ENCODE measurements around the gene NKX2-4.
"Not testable (repeated sequence)": the region's sequence is repeated elsewhere in the genome, so short reads cannot be mapped to it uniquely, and the experiment has no call there.

The NKX2-4 gene

GRCh38 chr20:21430020-21430419 is 32.7 kb upstream of the NKX2-4 start:
- no peak for DNase-seq (ENCODE audit: low spot score)
- TF ChIP-seq, protein P1, sequence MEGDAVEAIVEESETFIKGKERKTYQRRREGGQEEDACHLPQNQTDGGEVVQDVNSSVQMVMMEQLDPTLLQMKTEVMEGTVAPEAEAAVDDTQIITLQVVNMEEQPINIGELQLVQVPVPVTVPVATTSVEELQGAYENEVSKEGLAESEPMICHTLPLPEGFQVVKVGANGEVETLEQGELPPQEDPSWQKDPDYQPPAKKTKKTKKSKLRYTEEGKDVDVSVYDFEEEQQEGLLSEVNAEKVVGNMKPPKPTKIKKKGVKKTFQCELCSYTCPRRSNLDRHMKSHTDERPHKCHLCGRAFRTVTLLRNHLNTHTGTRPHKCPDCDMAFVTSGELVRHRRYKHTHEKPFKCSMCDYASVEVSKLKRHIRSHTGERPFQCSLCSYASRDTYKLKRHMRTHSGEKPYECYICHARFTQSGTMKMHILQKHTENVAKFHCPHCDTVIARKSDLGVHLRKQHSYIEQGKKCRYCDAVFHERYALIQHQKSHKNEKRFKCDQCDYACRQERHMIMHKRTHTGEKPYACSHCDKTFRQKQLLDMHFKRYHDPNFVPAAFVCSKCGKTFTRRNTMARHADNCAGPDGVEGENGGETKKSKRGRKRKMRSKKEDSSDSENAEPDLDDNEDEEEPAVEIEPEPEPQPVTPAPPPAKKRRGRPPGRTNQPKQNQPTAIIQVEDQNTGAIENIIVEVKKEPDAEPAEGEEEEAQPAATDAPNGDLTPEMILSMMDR (IDR thresholded peaks at IDR 0.05), result no peak
- H3K4me3 ChIP-seq, result no peak overlapping the region
- H3K27ac ChIP-seq, result no peak overlapping the region

DNA sequence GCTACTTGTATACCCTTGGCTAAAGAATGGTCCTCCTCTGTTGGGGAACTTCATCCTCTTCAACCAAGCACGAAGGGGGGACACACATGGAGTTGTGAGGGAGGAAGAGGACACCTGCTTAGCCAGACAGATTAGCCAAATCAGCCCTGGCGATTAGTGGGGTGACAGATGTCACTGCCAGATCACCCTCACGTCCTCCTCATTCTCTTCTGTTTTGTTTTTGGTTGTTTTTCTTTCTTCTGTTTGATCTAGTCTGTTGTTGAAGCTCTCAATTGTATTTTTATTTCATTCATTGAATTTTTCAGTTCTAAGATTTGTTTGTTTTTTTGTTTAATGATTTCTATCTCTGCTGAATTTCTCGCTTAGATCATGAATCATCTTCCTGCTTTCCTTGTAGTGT is 27.5 kb upstream of the NKX2-4 start:
- TF ChIP-seq, protein P1 (IDR thresholded peaks at IDR 0.05), result no peak
- Histone ChIP-seq H3K27ac (no peak overlapping the region), H3K4me3 (no peak overlapping the region)
- DNase-seq (ENCODE audit: low spot score), result no peak

- not testable (repeated sequence) for H3K4me3 ChIP-seq; H3K27ac ChIP-seq; DNase-seq (ENCODE audit: low spot score)
These were observed 26.4 kb upstream of the NKX2-4 start for GRCh38 chr20:21423712-21424111.

- no peak for DNase-seq (ENCODE audit: low spot score)
- TF ChIP-seq, protein P1 (IDR thresholded peaks at IDR 0.05), result no peak
- H3K4me3 ChIP-seq, result no peak overlapping the region
These were observed 24.4 kb upstream of the NKX2-4 start for GRCh38 chr20:21421601-21422236.

DNA sequence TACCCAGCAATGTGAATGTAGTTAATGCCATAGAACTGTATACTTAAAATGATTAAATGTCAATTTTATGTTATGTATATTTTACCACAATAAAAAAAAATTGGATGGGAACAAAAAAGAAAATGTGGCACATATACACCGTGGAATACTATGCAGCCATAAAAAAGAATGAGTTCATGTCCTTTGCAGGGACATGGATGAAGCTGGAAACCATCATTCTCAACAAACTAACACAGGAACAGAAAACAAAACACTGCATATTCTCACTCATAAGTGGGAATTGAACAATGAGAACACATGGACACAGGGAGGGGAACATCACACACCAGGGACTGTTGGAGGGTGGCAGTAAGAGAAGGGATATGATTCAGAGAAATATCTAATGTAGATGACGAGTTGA is 21.8 kb upstream of the NKX2-4 start:
- H3K27ac ChIP-seq; DNase-seq (ENCODE audit: low spot score): not testable (repeated sequence)

More at GRCh38 chr20:21421601-21422236, 24.4 kb upstream of the NKX2-4 start:
- H3K27ac ChIP-seq, result no peak overlapping the region

GRCh38 chr20:21413996-21414395 is 16.7 kb upstream of the NKX2-4 start:
- DNase-seq (ENCODE audit: low spot score); H3K4me3 ChIP-seq; H3K27ac ChIP-seq: not testable (repeated sequence)

More for the DNA sequence above, 21.8 kb upstream of the NKX2-4 start:
- H3K4me3 ChIP-seq, result not testable (repeated sequence)

DNA sequence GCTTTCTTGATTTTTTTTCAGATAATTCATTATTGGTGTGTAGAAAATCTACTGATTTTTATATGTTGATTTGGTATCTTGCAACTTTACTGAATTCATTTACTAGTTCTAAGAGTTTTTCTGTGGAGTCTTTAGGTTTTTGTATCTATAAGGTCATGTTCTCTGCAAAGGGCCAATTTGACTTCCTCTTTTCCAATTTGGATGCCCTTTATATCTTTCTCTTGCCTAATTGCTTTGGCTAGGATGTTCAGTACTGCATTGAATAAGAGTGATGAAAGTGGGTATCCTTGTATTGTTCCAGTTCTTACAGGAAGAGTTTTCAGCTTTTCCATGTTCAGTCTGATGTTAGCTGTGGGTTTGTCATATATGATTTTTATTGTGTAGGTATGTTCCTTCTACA is 14.4 kb upstream of the NKX2-4 start:
- H3K27ac ChIP-seq, result no peak overlapping the region
- no peak overlapping the region for H3K4me3 ChIP-seq
- DNase-seq (ENCODE audit: low spot score), result no peak
- TF ChIP-seq, protein P1 (IDR thresholded peaks at IDR 0.05), result no peak

GRCh38 chr20:21399005-21399475 is 1.7 kb upstream of the NKX2-4 start:
- Histone ChIP-seq H3K4me3 (no peak overlapping the region), H3K27ac (no peak overlapping the region)
- no peak for DNase-seq (ENCODE audit: low spot score)
- TF ChIP-seq, protein P1 (IDR thresholded peaks at IDR 0.05), result no peak

Data from coronary artery (tissue), 2 donors.